ENCODE results near the gene ACIN1. TPM values are rescaled to one million over a fixed set of nuclear protein-coding genes. Genes with fewer than 3 reads are reported as not detected.

The ACIN1 gene
- total and polyA plus RNA-seq, 9 of the 15 experiments (the other 6 are each of a cell fraction or from before 2014, with no cell fraction given): 5.0 to 196 (median 129) TPM

- H2AFZ ChIP-seq (ENCODE audit: low read depth, low read length): no peak overlapping the region
- ATAC-seq (no peak), DNase-seq (ENCODE audit: extremely low read depth in 1 of 4, low spot score in 3 of 4) (peak in 3 of 4 experiments; percentile 6 to 40 (median 31)), FAIRE-seq (no peak)
- peaks cover 59% of the 10 kb centered on the region for H3K79me2 ChIP-seq (ENCODE audit: control insufficient read depth, insufficient read depth, low read length)
- ChIA-PET CTCF (ENCODE audit: low intra/inter-chr PET ratio) (no interaction called here), POLR2A (interaction anchor here (0.6 to 1.7 kb wide), 5 partner anchors 8 to 263 kb away, joined by 3 to 5 read pairs (median 3); no protein-coding TSS in a partner anchor)
- peaks cover 16% of the 10 kb centered on the region for H4K20me1 ChIP-seq (replicated peaks; ENCODE audit: control insufficient read depth, insufficient read depth, low read length)
- H3K9me3 ChIP-seq (replicated peaks; ENCODE audit: control insufficient read depth, insufficient read depth, low read depth, low read length): no peaks in the 10 kb centered on the region
- 39% methylated on average over 7 of the region's 7 CpGs for WGBS (ENCODE audit: insufficient coverage, low coverage, missing lambda C conversion rate)
- intact Hi-C loops (cut with micrococcal nuclease) (no loop called here), in situ Hi-C loops (cut with MboI) (no loop called here)
- no peaks in the 10 kb centered on the region for H3K27me3 ChIP-seq (ENCODE audit: control insufficient read depth in 2 of 2, insufficient read depth in 2 of 2, low read length in 2 of 2)
- H3K4me3 ChIP-seq: no peak overlapping the region
- no TSS peak for BruUV-seq (replicated peaks)
- H3K27ac ChIP-seq (ENCODE audit: extremely low read depth, low read depth, low read length): no peak overlapping the region
- H3K4me1 ChIP-seq (replicated peaks in 1 of 2; ENCODE audit: control insufficient read depth in 2 of 2, insufficient read depth in 2 of 2, low read length in 2 of 2): peaks cover 12 to 27% of the 10 kb centered on the region in 2 experiments; a peak in 4 of 5 replicates
- H3K4me2 ChIP-seq (ENCODE audit: insufficient read depth, low read length): peak overlapping the region; percentile 40; the same call in 1 of the 2 replicates
- peaks cover 34% of the 10 kb centered on the region for H3K36me3 ChIP-seq (ENCODE audit: control insufficient read depth, insufficient read depth, low read length)
- TF ChIP-seq CBFA2T2 (conservative IDR thresholded peaks at IDR 0.05) (peak; percentile 64), TRIM24 (IDR thresholded peaks at IDR 0.05) (0 out of 4 replicates have a peak, but pooled peaks have one; percentile 7 to 9), TEAD4 (IDR thresholded peaks at IDR 0.05; ENCODE audit: low read length) (peak; percentile 61; the same call in 1 of the 2 replicates), TEAD4 (CRISPR knock-in tag; IDR thresholded peaks at IDR 0.05; ENCODE audit: borderline replicate concordance) (no peak), ARID1B (IDR thresholded peaks at IDR 0.05) (peak; percentile 47; the same call in 1 of the 2 replicates), KHSRP (IDR thresholded peaks at IDR 0.05) (no peak), ZNF232 (CRISPR knock-in tag; IDR thresholded peaks at IDR 0.05) (no peak), RBM14 (IDR thresholded peaks at IDR 0.05; ENCODE audit: borderline replicate concordance, insufficient read depth, low read depth, low read length) (no peak), TAL1 (IDR thresholded peaks at IDR 0.05) (peak; percentile 48; the same call in 1 of the 2 replicates), NCOR1 (IDR thresholded peaks at IDR 0.05) (peak; percentile 27; the same call in 1 of the 2 replicates), SP2 (IDR thresholded peaks at IDR 0.05; ENCODE audit: extremely low read depth, low read depth, low read length, poor library complexity, severe bottlenecking) (no peak), ETV6 (IDR thresholded peaks at IDR 0.05; ENCODE audit: borderline replicate concordance in 1 of 2, low read depth in 2 of 2, low read length in 1 of 2) (no peak), ETV6 (CRISPR knock-in tag; IDR thresholded peaks at IDR 0.05; ENCODE audit: borderline replicate concordance) (no peak), IRF2 (CRISPR knock-in tag; IDR thresholded peaks at IDR 0.05) (0 out of 2 replicates have a peak, but pooled peaks have one; percentile 9), TCF3 (CRISPR knock-in tag; IDR thresholded peaks at IDR 0.05) (peak; percentile 69), SLC30A9 (CRISPR knock-in tag; IDR thresholded peaks at IDR 0.05) (no peak), MBD1 (CRISPR knock-in tag; IDR thresholded peaks at IDR 0.05) (no peak), CBFA2T3 (IDR thresholded peaks at IDR 0.05) (peak; percentile 74), PYGO2 (tag; IDR thresholded peaks at IDR 0.05) (no peak)
- TF ChIP-seq, protein P1, sequence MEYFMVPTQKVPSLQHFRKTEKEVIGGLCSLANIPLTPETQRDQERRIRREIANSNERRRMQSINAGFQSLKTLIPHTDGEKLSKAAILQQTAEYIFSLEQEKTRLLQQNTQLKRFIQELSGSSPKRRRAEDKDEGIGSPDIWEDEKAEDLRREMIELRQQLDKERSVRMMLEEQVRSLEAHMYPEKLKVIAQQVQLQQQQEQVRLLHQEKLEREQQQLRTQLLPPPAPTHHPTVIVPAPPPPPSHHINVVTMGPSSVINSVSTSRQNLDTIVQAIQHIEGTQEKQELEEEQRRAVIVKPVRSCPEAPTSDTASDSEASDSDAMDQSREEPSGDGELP (CRISPR knock-in tag; IDR thresholded peaks at IDR 0.05; ENCODE audit: borderline replicate concordance): peak; percentile 49; the same call in 1 of the 2 replicates
- TF ChIP-seq, protein P2, sequence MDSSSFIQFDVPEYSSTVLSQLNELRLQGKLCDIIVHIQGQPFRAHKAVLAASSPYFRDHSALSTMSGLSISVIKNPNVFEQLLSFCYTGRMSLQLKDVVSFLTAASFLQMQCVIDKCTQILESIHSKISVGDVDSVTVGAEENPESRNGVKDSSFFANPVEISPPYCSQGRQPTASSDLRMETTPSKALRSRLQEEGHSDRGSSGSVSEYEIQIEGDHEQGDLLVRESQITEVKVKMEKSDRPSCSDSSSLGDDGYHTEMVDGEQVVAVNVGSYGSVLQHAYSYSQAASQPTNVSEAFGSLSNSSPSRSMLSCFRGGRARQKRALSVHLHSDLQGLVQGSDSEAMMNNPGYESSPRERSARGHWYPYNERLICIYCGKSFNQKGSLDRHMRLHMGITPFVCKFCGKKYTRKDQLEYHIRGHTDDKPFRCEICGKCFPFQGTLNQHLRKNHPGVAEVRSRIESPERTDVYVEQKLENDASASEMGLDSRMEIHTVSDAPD (CRISPR knock-in tag; IDR thresholded peaks at IDR 0.05): peak; percentile 16; the same call in 1 of the 2 replicates
- peak overlapping the region in 1 of 2 experiments; percentile 39; a peak in 1 of 4 replicates for H3K9ac ChIP-seq (ENCODE audit: insufficient read depth in 1 of 2, low read depth in 2 of 2, low read length in 2 of 2)
- no peaks in the 10 kb centered on the region for H3K9me1 ChIP-seq (ENCODE audit: control insufficient read depth, insufficient read depth, low read length)
These were observed 2.9 kb upstream of the ACIN1 start for GRCh38 chr14:23097786-23098185.

All from K562 (cell line).